ENCODE data around the gene TRERF1. TPM values are rescaled to one million over a fixed set of nuclear protein-coding genes. Genes with fewer than 3 reads are reported as not detected.

The TRERF1 gene
- total RNA-seq, 1 donor from 2014 or later: 3.7 TPM

GRCh38 chr6:42236682-42237473, 214.8 kb downstream of the TRERF1 start:
- Histone ChIP-seq H3K36me3 (ENCODE audit: control insufficient read depth in 3 of 3, insufficient read depth in 3 of 3, low read length in 3 of 3) (peaks cover 0 to 5% (median 0%) of the 10 kb centered on the region in 3 donors), H3K27ac (ENCODE audit: low read depth, low read length) (no peak overlapping the region), H3K27me3 (ENCODE audit: control insufficient read depth in 3 of 3, insufficient read depth in 3 of 3, low read length in 3 of 3) (no peaks in the 10 kb centered on the region), H3K4me1 (ENCODE audit: control insufficient read depth in 3 of 3, insufficient read depth in 3 of 3, low read length in 3 of 3) (no peaks in the 10 kb centered on the region), H3K9ac (ENCODE audit: low read depth in 1 of 3, low read length in 3 of 3) (no peak overlapping the region), H3K9me3 (ENCODE audit: control insufficient read depth in 3 of 3, low read length in 3 of 3) (no peaks in the 10 kb centered on the region), H3K4me3 (ENCODE audit: low read length in 3 of 3) (no peak overlapping the region)

GRCh38 chr6:42236030-42236429, 215.7 kb downstream of the TRERF1 start:
- Histone ChIP-seq H3K36me3 (ENCODE audit: control insufficient read depth in 3 of 3, insufficient read depth in 3 of 3, low read length in 3 of 3) (peaks cover 0 to 5% (median 0%) of the 10 kb centered on the region in 3 donors), H3K9ac (ENCODE audit: low read depth in 1 of 3, low read length in 3 of 3) (no peak overlapping the region), H3K4me3 (ENCODE audit: low read length in 3 of 3) (no peak overlapping the region), H3K9me3 (ENCODE audit: control insufficient read depth in 3 of 3, low read length in 3 of 3) (no peaks in the 10 kb centered on the region), H3K4me1 (ENCODE audit: control insufficient read depth in 3 of 3, insufficient read depth in 3 of 3, low read length in 3 of 3) (no peaks in the 10 kb centered on the region), H3K27ac (ENCODE audit: low read depth, low read length) (no peak overlapping the region), H3K27me3 (ENCODE audit: control insufficient read depth in 3 of 3, insufficient read depth in 3 of 3, low read length in 3 of 3) (no peaks in the 10 kb centered on the region)

- Histone ChIP-seq H3K9me3 (ENCODE audit: control insufficient read depth in 3 of 3, low read length in 3 of 3) (no peaks in the 10 kb centered on the region), H3K27ac (ENCODE audit: low read depth, low read length) (no peak overlapping the region), H3K4me3 (ENCODE audit: low read length in 3 of 3) (no peak overlapping the region), H3K36me3 (ENCODE audit: control insufficient read depth in 3 of 3, insufficient read depth in 3 of 3, low read length in 3 of 3) (peaks cover 0 to 7% (median 0%) of the 10 kb centered on the region in 3 donors), H3K4me1 (ENCODE audit: control insufficient read depth in 3 of 3, insufficient read depth in 3 of 3, low read length in 3 of 3) (no peaks in the 10 kb centered on the region), H3K27me3 (ENCODE audit: control insufficient read depth in 3 of 3, insufficient read depth in 3 of 3, low read length in 3 of 3) (no peaks in the 10 kb centered on the region), H3K9ac (ENCODE audit: low read depth in 1 of 3, low read length in 3 of 3) (no peak overlapping the region)
Observed at GRCh38 chr6:42232035-42232434, 219.7 kb downstream of the TRERF1 start.

GRCh38 chr6:42230345-42231321, 221.1 kb downstream of the TRERF1 start:
- no peak overlapping the region for H3K9ac ChIP-seq (ENCODE audit: low read depth in 1 of 3, low read length in 3 of 3)
- no peak overlapping the region for H3K4me3 ChIP-seq (ENCODE audit: low read length in 3 of 3)
- peaks cover 0 to 7% (median 0%) of the 10 kb centered on the region in 3 donors for H3K36me3 ChIP-seq (ENCODE audit: control insufficient read depth in 3 of 3, insufficient read depth in 3 of 3, low read length in 3 of 3)
- H3K9me3 ChIP-seq (ENCODE audit: control insufficient read depth in 3 of 3, low read length in 3 of 3): no peaks in the 10 kb centered on the region
- no peaks in the 10 kb centered on the region for H3K4me1 ChIP-seq (ENCODE audit: control insufficient read depth in 3 of 3, insufficient read depth in 3 of 3, low read length in 3 of 3)
- H3K27ac ChIP-seq (ENCODE audit: low read depth, low read length): no peak overlapping the region
- H3K27me3 ChIP-seq (ENCODE audit: control insufficient read depth in 3 of 3, insufficient read depth in 3 of 3, low read length in 3 of 3): no peaks in the 10 kb centered on the region

GRCh38 chr6:42229506-42230119, 222.1 kb downstream of the TRERF1 start:
- Histone ChIP-seq H3K4me3 (ENCODE audit: low read length in 3 of 3) (no peak overlapping the region), H3K9ac (ENCODE audit: low read depth in 1 of 3, low read length in 3 of 3) (no peak overlapping the region), H3K27me3 (ENCODE audit: control insufficient read depth in 3 of 3, insufficient read depth in 3 of 3, low read length in 3 of 3) (no peaks in the 10 kb centered on the region), H3K36me3 (ENCODE audit: control insufficient read depth in 3 of 3, insufficient read depth in 3 of 3, low read length in 3 of 3) (peaks cover 0 to 7% (median 0%) of the 10 kb centered on the region in 3 donors), H3K9me3 (ENCODE audit: control insufficient read depth in 3 of 3, low read length in 3 of 3) (no peaks in the 10 kb centered on the region), H3K4me1 (ENCODE audit: control insufficient read depth in 3 of 3, insufficient read depth in 3 of 3, low read length in 3 of 3) (no peaks in the 10 kb centered on the region), H3K27ac (ENCODE audit: low read depth, low read length) (no peak overlapping the region)

- H3K4me3 ChIP-seq (ENCODE audit: low read length in 3 of 3): no peak overlapping the region
- H3K9ac ChIP-seq (ENCODE audit: low read depth in 1 of 3, low read length in 3 of 3): no peak overlapping the region
- H3K9me3 ChIP-seq (ENCODE audit: control insufficient read depth in 3 of 3, low read length in 3 of 3): no peaks in the 10 kb centered on the region
- peaks cover 0 to 7% (median 0%) of the 10 kb centered on the region in 3 donors for H3K36me3 ChIP-seq (ENCODE audit: control insufficient read depth in 3 of 3, insufficient read depth in 3 of 3, low read length in 3 of 3)
- H3K4me1 ChIP-seq (ENCODE audit: control insufficient read depth in 3 of 3, insufficient read depth in 3 of 3, low read length in 3 of 3): no peaks in the 10 kb centered on the region
- H3K27me3 ChIP-seq (ENCODE audit: control insufficient read depth in 3 of 3, insufficient read depth in 3 of 3, low read length in 3 of 3): no peaks in the 10 kb centered on the region
- no peak overlapping the region for H3K27ac ChIP-seq (ENCODE audit: low read depth, low read length)
Observed at GRCh38 chr6:42228305-42228704, 223.4 kb downstream of the TRERF1 start.

GRCh38 chr6:42227173-42227850, 224.4 kb downstream of the TRERF1 start:
- no peak overlapping the region for H3K4me3 ChIP-seq (ENCODE audit: low read length in 3 of 3)
- no peaks in the 10 kb centered on the region for H3K27me3 ChIP-seq (ENCODE audit: control insufficient read depth in 3 of 3, insufficient read depth in 3 of 3, low read length in 3 of 3)
- H3K36me3 ChIP-seq (ENCODE audit: control insufficient read depth in 3 of 3, insufficient read depth in 3 of 3, low read length in 3 of 3): peaks cover 0 to 5% (median 0%) of the 10 kb centered on the region in 3 donors
- H3K9me3 ChIP-seq (ENCODE audit: control insufficient read depth in 3 of 3, low read length in 3 of 3): no peaks in the 10 kb centered on the region
- no peak overlapping the region for H3K9ac ChIP-seq (ENCODE audit: low read depth in 1 of 3, low read length in 3 of 3)
- H3K27ac ChIP-seq (ENCODE audit: low read depth, low read length): no peak overlapping the region
- H3K4me1 ChIP-seq (ENCODE audit: control insufficient read depth in 3 of 3, insufficient read depth in 3 of 3, low read length in 3 of 3): no peaks in the 10 kb centered on the region

GRCh38 chr6:42226645-42227143, 225.0 kb downstream of the TRERF1 start:
- H3K27ac ChIP-seq (ENCODE audit: low read depth, low read length): no peak overlapping the region
- peaks cover 0 to 2% (median 0%) of the 10 kb centered on the region in 3 donors for H3K36me3 ChIP-seq (ENCODE audit: control insufficient read depth in 3 of 3, insufficient read depth in 3 of 3, low read length in 3 of 3)
- H3K4me1 ChIP-seq (ENCODE audit: control insufficient read depth in 3 of 3, insufficient read depth in 3 of 3, low read length in 3 of 3): no peaks in the 10 kb centered on the region
- no peaks in the 10 kb centered on the region for H3K9me3 ChIP-seq (ENCODE audit: control insufficient read depth in 3 of 3, low read length in 3 of 3)
- H3K27me3 ChIP-seq (ENCODE audit: control insufficient read depth in 3 of 3, insufficient read depth in 3 of 3, low read length in 3 of 3): no peaks in the 10 kb centered on the region
- H3K4me3 ChIP-seq (ENCODE audit: low read length in 3 of 3): no peak overlapping the region
- H3K9ac ChIP-seq (ENCODE audit: low read depth in 1 of 3, low read length in 3 of 3): no peak overlapping the region

GRCh38 chr6:42226161-42226611, 225.5 kb downstream of the TRERF1 start:
- no peak overlapping the region for H3K27ac ChIP-seq (ENCODE audit: low read depth, low read length)

More at GRCh38 chr6:42226161-42226611, 225.5 kb downstream of the TRERF1 start:
- Histone ChIP-seq H3K4me1 (ENCODE audit: control insufficient read depth in 3 of 3, insufficient read depth in 3 of 3, low read length in 3 of 3) (no peaks in the 10 kb centered on the region), H3K9ac (ENCODE audit: low read depth in 1 of 3, low read length in 3 of 3) (no peak overlapping the region), H3K9me3 (ENCODE audit: control insufficient read depth in 3 of 3, low read length in 3 of 3) (no peaks in the 10 kb centered on the region), H3K27me3 (ENCODE audit: control insufficient read depth in 3 of 3, insufficient read depth in 3 of 3, low read length in 3 of 3) (no peaks in the 10 kb centered on the region), H3K4me3 (ENCODE audit: low read length in 3 of 3) (no peak overlapping the region), H3K36me3 (ENCODE audit: control insufficient read depth in 3 of 3, insufficient read depth in 3 of 3, low read length in 3 of 3) (peaks cover 0 to 2% (median 0%) of the 10 kb centered on the region in 3 donors)

All from skeletal muscle tissue (tissue), 4 donors.